ENCODE data around the gene GCC1. TPM values are rescaled to one million over a fixed set of nuclear protein-coding genes. Genes with fewer than 3 reads are reported as not detected.

GCC1 gene
- polyA plus RNA-seq, 1 donor = 13.1 TPM

DNA sequence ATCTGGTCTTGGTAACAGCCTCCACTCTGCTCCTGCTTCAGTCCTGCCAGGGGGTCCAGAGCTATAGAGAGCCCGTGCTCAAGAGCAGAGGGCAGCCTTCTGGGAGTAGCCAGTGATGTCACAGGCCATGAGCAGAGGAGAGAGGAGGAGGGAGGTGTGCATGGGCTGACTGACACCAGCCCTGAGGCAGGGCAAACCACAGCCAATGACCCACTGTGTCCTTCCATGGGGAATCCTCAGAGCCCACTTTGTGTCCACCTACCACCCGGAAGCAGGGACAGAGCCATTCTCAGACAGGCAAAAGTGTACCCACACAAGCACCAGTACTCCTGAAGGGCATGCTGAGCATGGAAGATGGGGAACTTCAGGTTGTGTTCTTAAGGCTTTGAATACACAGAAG lies 32.6 kb upstream of the GCC1 start, which contains the start of gene PAX4:
Gene PAX4 (minus strand): TSS at position 101 of the 400 bp plus-strand sequence. CDS start 2,214 bp downstream, outside the sequence.
- Histone ChIP-seq H3K36me3 (ENCODE audit: control insufficient read depth, insufficient read depth, low read length) (no peaks in the 10 kb centered on the region), H3K27me3 (ENCODE audit: control insufficient read depth, insufficient read depth, low read length) (peaks cover 50% of the 10 kb centered on the region), H3K4me3 (ENCODE audit: low read length) (no peak within 1 kb of the TSS), H3K4me1 (ENCODE audit: control insufficient read depth, insufficient read depth, low read length) (no peaks in the 10 kb centered on the region), H3K27ac (ENCODE audit: low read length) (no peak within 1 kb of the TSS), H3K9me3 (ENCODE audit: control insufficient read depth, low read depth, low read length) (no peaks in the 10 kb centered on the region)
- no CpG with 5 or more reads among the region's 2 CpGs for WGBS (ENCODE audit: insufficient coverage, low lambda C conversion rate)
- no peak for DNase-seq

DNA sequence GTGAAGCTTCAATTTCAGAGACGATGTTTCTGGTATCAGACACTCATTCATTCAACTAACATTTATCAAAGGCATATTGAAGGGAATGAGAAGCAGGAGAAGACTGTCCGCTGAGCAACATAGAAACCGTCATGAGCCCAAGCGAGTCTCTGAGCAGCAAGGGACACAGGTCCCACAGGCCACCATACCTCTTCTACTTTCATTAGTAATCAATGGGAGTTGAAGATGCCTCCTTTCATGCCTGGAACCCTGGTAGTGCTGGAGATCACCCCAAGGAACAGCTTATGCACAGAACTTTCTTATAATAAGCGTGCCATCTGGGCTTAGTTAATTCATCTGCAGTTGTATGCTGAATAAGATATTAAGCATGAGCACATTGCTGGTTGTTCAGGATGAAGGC lies 31.3 kb upstream of the GCC1 start:
- H3K36me3 ChIP-seq (ENCODE audit: control insufficient read depth, insufficient read depth, low read length) = no peaks in the 10 kb centered on the region
- H3K4me3 ChIP-seq (ENCODE audit: low read length) = no peak overlapping the region
- no peaks in the 10 kb centered on the region for H3K4me1 ChIP-seq (ENCODE audit: control insufficient read depth, insufficient read depth, low read length)
- no CpG with 5 or more reads among the region's 5 CpGs for WGBS (ENCODE audit: insufficient coverage, low lambda C conversion rate)
- peaks cover 50% of the 10 kb centered on the region for H3K27me3 ChIP-seq (ENCODE audit: control insufficient read depth, insufficient read depth, low read length)
- no peak for DNase-seq
- H3K9me3 ChIP-seq (ENCODE audit: control insufficient read depth, low read depth, low read length) = no peaks in the 10 kb centered on the region
- H3K27ac ChIP-seq (ENCODE audit: low read length) = no peak overlapping the region

DNA sequence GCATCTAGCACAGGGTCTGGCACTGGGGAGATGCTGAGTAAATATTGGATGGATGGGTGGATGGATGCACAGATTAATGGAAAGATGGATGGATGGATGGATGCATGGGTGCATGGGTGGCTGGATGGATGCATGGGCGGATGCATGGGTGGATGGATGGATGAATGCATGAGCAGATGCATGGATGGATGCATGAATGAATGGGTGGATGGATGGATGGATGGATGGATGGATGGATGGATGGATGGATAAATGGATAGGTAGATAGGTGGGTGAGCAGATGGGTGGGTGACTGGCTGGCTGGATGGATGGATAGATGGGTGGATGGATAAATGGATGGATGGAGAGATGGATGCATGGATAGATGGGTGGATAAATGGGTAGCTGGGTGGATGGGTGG lies 26.9 kb upstream of the GCC1 start:
- no peaks in the 10 kb centered on the region for H3K4me1 ChIP-seq (ENCODE audit: control insufficient read depth, insufficient read depth, low read length)
- H3K36me3 ChIP-seq (ENCODE audit: control insufficient read depth, insufficient read depth, low read length) = no peaks in the 10 kb centered on the region
- WGBS (ENCODE audit: insufficient coverage, low lambda C conversion rate) = no CpG with 5 or more reads among the region's 1 CpG
- H3K27me3 ChIP-seq (ENCODE audit: control insufficient read depth, insufficient read depth, low read length) = peaks cover 23% of the 10 kb centered on the region
- H3K27ac ChIP-seq (ENCODE audit: low read length) = no peak overlapping the region
- H3K4me3 ChIP-seq (ENCODE audit: low read length) = no peak overlapping the region
- DNase-seq = no peak
- peaks cover 9% of the 10 kb centered on the region for H3K9me3 ChIP-seq (ENCODE audit: control insufficient read depth, low read depth, low read length)

DNA sequence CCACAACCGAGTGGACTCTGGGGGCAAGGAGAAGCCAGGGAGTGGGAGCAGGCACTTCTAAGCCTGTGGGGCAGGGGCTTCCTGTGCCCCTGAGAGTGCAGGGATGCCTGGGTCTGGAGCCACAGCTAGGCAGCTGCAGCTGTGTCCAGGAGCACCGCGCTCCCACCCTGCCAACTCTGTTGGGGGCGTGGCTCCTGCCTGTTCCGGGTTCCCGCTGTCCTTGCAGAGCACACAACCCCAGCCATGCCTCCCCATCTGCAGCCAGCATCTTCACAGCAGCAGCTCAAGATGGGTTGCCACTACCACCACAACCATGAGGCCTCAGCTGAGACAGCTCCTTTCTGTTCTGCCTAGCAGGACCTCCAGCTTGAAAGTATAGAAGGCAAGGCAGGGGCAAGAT lies 23.9 kb upstream of the GCC1 start:
- H3K4me3 ChIP-seq (ENCODE audit: low read length) = no peak overlapping the region
- WGBS (ENCODE audit: insufficient coverage, low lambda C conversion rate) = no CpG with 5 or more reads among the region's 6 CpGs
- no peak overlapping the region for H3K27ac ChIP-seq (ENCODE audit: low read length)
- no peaks in the 10 kb centered on the region for H3K4me1 ChIP-seq (ENCODE audit: control insufficient read depth, insufficient read depth, low read length)
- no peaks in the 10 kb centered on the region for H3K36me3 ChIP-seq (ENCODE audit: control insufficient read depth, insufficient read depth, low read length)
- DNase-seq = no peak
- no peaks in the 10 kb centered on the region for H3K27me3 ChIP-seq (ENCODE audit: control insufficient read depth, insufficient read depth, low read length)
- H3K9me3 ChIP-seq (ENCODE audit: control insufficient read depth, low read depth, low read length) = peaks cover 9% of the 10 kb centered on the region

DNA sequence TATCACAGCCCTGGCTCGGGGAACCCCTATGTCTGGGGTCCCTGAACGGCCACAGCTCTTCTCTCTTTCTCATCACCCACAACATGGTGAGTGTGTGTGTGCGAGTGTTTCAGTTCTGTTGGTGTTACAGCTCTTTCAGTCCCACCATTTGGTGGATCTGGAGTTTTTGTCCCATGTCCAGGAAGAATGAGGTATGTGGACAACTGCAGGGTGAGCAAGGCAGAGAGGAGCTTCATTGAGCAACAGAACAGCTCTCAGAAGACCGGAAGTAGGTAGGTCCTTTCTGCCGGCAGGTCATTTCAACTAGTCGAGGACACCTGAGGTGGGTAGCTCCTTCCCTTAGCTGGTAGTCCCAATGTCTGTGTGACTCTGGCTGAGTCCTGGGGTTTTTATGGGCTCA lies 23.1 kb upstream of the GCC1 start:
- no CpG with 5 or more reads among the region's 6 CpGs for WGBS (ENCODE audit: insufficient coverage, low lambda C conversion rate)
- DNase-seq = no peak
- no peak overlapping the region for H3K4me3 ChIP-seq (ENCODE audit: low read length)
- H3K9me3 ChIP-seq (ENCODE audit: control insufficient read depth, low read depth, low read length) = peaks cover 9% of the 10 kb centered on the region
- no peaks in the 10 kb centered on the region for H3K27me3 ChIP-seq (ENCODE audit: control insufficient read depth, insufficient read depth, low read length)
- H3K36me3 ChIP-seq (ENCODE audit: control insufficient read depth, insufficient read depth, low read length) = no peaks in the 10 kb centered on the region
- no peaks in the 10 kb centered on the region for H3K4me1 ChIP-seq (ENCODE audit: control insufficient read depth, insufficient read depth, low read length)
- no peak overlapping the region for H3K27ac ChIP-seq (ENCODE audit: low read length)

DNA sequence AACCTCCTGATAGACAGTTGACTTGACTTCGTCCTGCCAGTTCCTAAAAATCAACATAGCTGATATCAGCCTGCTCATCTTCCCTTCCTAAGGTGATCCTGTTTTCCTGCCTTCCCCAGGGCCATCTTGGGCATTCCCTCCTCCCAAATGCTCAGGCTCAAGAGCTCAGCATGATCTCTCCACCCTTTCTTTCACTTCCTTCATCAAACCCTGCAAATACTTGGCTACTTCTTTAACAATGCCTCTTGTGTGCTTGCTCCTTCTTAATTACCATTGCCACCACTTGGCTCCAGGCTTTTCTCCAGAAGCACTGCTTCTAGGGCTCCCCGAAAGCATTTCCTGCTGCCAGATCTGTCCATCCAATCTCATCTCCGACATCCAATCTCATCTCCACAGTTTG lies 15.5 kb upstream of the GCC1 start:
- Histone ChIP-seq H3K4me3 (ENCODE audit: low read length) (no peak overlapping the region), H3K27me3 (ENCODE audit: control insufficient read depth, insufficient read depth, low read length) (no peaks in the 10 kb centered on the region), H3K27ac (ENCODE audit: low read length) (no peak overlapping the region), H3K36me3 (ENCODE audit: control insufficient read depth, insufficient read depth, low read length) (no peaks in the 10 kb centered on the region), H3K9me3 (ENCODE audit: control insufficient read depth, low read depth, low read length) (no peaks in the 10 kb centered on the region), H3K4me1 (ENCODE audit: control insufficient read depth, insufficient read depth, low read length) (no peaks in the 10 kb centered on the region)
- WGBS (ENCODE audit: insufficient coverage, low lambda C conversion rate) = 58% methylated on average over 2 of the region's 3 CpGs
- DNase-seq = no peak

DNA sequence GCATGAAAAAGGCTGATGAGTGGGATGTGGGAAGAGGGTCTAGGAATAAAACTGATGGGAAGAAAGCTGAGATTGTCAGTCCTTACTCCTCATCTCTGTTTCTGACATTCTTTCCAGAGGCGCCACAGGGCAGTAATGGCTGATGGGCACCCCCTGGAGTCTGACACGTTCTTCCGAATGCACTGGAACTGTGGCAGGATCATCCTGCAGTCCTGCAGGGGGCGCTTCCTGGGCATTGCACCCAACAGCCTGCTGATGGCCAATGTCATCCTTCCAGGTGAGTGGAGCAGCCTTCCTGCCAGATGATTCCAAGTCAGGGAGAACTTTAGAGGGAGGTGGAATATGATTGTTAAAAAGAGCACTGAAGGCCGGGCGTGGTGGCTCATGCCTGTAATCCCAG lies 12.9 kb upstream of the GCC1 start:
- no peaks in the 10 kb centered on the region for H3K27me3 ChIP-seq (ENCODE audit: control insufficient read depth, insufficient read depth, low read length)
- no peak for DNase-seq
- H3K27ac ChIP-seq (ENCODE audit: low read length) = no peak overlapping the region
- H3K4me3 ChIP-seq (ENCODE audit: low read length) = no peak overlapping the region
- H3K36me3 ChIP-seq (ENCODE audit: control insufficient read depth, insufficient read depth, low read length) = no peaks in the 10 kb centered on the region
- WGBS (ENCODE audit: insufficient coverage, low lambda C conversion rate) = no CpG with 5 or more reads among the region's 6 CpGs
- no peaks in the 10 kb centered on the region for H3K9me3 ChIP-seq (ENCODE audit: control insufficient read depth, low read depth, low read length)
- H3K4me1 ChIP-seq (ENCODE audit: control insufficient read depth, insufficient read depth, low read length) = no peaks in the 10 kb centered on the region

DNA sequence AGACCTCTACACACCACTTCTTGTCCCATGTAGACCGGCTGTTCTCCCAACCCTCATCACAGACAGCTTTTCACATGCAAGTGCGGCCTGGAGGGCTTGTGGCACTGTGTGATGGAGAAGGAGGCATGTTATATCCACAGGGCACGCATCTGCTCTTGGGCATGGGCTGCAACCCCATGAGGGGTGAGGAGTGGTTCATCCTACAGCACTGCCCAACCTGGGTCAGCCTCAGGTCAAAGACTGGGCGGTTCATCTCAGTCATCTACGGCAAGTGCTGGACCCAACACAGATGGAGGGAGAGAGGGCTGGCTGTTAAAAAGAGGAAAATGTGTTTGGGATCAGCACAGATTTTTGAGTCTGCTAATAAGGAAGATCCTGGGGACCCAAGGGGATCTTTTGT lies 10.3 kb upstream of the GCC1 start:
- H3K4me1 ChIP-seq (ENCODE audit: control insufficient read depth, insufficient read depth, low read length) = no peaks in the 10 kb centered on the region
- no peak overlapping the region for H3K4me3 ChIP-seq (ENCODE audit: low read length)
- no peaks in the 10 kb centered on the region for H3K27me3 ChIP-seq (ENCODE audit: control insufficient read depth, insufficient read depth, low read length)
- DNase-seq = no peak
- 83% methylated on average over 1 of the region's 5 CpGs for WGBS (ENCODE audit: insufficient coverage, low lambda C conversion rate)
- H3K9me3 ChIP-seq (ENCODE audit: control insufficient read depth, low read depth, low read length) = no peaks in the 10 kb centered on the region
- peaks cover 12% of the 10 kb centered on the region for H3K36me3 ChIP-seq (ENCODE audit: control insufficient read depth, insufficient read depth, low read length)
- H3K27ac ChIP-seq (ENCODE audit: low read length) = no peak overlapping the region

DNA sequence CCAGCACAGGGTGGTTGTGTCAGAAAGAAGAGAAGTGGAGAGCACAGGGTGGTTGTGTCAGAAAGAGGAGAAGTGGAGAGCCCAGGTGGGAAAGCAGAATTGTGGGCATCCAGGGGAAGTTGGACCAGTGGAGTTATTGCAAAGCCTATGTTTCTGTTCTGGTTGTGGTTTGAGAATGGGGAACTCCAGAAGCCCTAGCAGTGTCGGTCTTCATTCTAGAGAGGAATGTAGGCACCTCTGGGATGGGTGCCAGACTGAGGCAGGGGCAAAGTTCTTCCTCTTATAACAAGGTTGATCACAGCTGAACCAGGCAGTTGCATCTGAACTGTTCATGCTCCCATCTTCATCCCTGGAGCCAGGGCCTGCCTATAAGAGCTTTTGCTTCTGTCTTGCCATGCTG lies 9.1 kb upstream of the GCC1 start:
- WGBS (ENCODE audit: insufficient coverage, low lambda C conversion rate) = no CpG with 5 or more reads among the region's 1 CpG
- Histone ChIP-seq H3K27me3 (ENCODE audit: control insufficient read depth, insufficient read depth, low read length) (no peaks in the 10 kb centered on the region), H3K27ac (ENCODE audit: low read length) (no peak overlapping the region), H3K4me3 (ENCODE audit: low read length) (no peak overlapping the region), H3K4me1 (ENCODE audit: control insufficient read depth, insufficient read depth, low read length) (peaks cover 5% of the 10 kb centered on the region), H3K36me3 (ENCODE audit: control insufficient read depth, insufficient read depth, low read length) (peaks cover 21% of the 10 kb centered on the region), H3K9me3 (ENCODE audit: control insufficient read depth, low read depth, low read length) (no peaks in the 10 kb centered on the region)
- no peak for DNase-seq

DNA sequence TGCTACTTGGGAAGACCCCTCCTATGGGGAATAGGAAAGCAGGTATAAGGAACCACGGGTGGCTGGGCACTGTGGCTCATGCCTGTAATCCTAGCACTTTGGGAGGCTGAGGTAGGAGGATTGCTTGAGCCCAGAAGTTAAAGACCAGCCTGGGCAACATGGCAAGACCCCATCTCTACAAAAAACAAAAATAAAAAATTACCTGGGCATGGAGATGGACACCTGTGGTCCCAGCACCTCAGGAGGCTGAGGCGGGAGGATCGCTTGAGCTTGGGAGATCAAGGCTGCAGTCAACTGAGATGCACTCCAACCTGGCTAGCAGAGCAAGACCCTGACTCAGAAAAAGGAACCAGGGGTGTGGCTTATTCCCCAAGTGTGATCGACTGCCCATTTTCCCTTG lies 7.2 kb upstream of the GCC1 start:
- WGBS (ENCODE audit: insufficient coverage, low lambda C conversion rate) = no CpG with 5 or more reads among the region's 4 CpGs
- no peaks in the 10 kb centered on the region for H3K27me3 ChIP-seq (ENCODE audit: control insufficient read depth, insufficient read depth, low read length)
- H3K9me3 ChIP-seq (ENCODE audit: control insufficient read depth, low read depth, low read length) = no peaks in the 10 kb centered on the region
- DNase-seq = no peak
- H3K36me3 ChIP-seq (ENCODE audit: control insufficient read depth, insufficient read depth, low read length) = peaks cover 21% of the 10 kb centered on the region
- no peak overlapping the region for H3K27ac ChIP-seq (ENCODE audit: low read length)
- no peak overlapping the region for H3K4me3 ChIP-seq (ENCODE audit: low read length)
- H3K4me1 ChIP-seq (ENCODE audit: control insufficient read depth, insufficient read depth, low read length) = peaks cover 17% of the 10 kb centered on the region

DNA sequence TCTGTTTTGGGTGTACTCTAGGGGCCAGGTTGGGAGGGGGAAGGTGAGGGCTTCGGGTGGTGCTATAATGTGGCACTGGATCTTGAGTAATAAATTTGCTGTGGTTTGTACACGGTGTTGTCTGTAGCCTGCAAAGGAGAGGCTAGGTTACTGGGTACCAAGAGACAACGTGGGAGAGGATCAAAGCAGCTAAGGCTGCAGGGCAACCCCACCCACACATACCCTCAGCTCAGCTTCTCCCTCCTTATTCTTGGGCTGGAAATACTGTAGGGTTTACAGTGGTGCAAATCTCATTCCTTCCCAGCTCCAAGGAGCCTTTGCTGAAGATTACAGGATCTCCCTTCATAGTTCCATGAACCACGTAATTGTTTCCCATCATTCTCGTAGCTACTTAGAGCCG lies 6.2 kb upstream of the GCC1 start:
- no peak overlapping the region for H3K27ac ChIP-seq (ENCODE audit: low read length)
- H3K27me3 ChIP-seq (ENCODE audit: control insufficient read depth, insufficient read depth, low read length) = no peaks in the 10 kb centered on the region
- WGBS (ENCODE audit: insufficient coverage, low lambda C conversion rate) = no CpG with 5 or more reads among the region's 6 CpGs
- peaks cover 21% of the 10 kb centered on the region for H3K36me3 ChIP-seq (ENCODE audit: control insufficient read depth, insufficient read depth, low read length)
- H3K4me1 ChIP-seq (ENCODE audit: control insufficient read depth, insufficient read depth, low read length) = peaks cover 18% of the 10 kb centered on the region
- H3K9me3 ChIP-seq (ENCODE audit: control insufficient read depth, low read depth, low read length) = no peaks in the 10 kb centered on the region
- no peak for DNase-seq
- H3K4me3 ChIP-seq (ENCODE audit: low read length) = no peak overlapping the region

Data from large intestine (tissue), 3 donors.